ENCODE results near the gene NAB2.
A peak's percentile ranks its signal among the peaks of the same experiment; 100 is the strongest.

NAB2 gene

GRCh38 chr12:57057067-57057751, 31.7 kb upstream of the NAB2 start:
- H3K18ac ChIP-seq (ENCODE audit: low read length): no peak overlapping the region
- H3K27ac ChIP-seq (ENCODE audit: low read depth, low read length): no peak overlapping the region

GRCh38 chr12:57058454-57058853, 30.5 kb upstream of the NAB2 start:
- Histone ChIP-seq H2BK5ac (ENCODE audit: low read length) (no peak overlapping the region), H3K4me2 (ENCODE audit: low read length) (no peak overlapping the region), H3K4me3 (ENCODE audit: low read length) (no peak overlapping the region), H3K27me3 (ENCODE audit: insufficient read depth, low read length, poor library complexity) (no peaks in the 10 kb centered on the region), H2BK15ac (replicated peaks; ENCODE audit: low read depth) (no peak overlapping the region), H3K9ac (ENCODE audit: low read length) (no peak overlapping the region), H4K5ac (ENCODE audit: low read length) (no peak overlapping the region), H3K27ac (ENCODE audit: low read depth, low read length) (no peak overlapping the region), H3K4ac (ENCODE audit: low read depth, low read length) (no peak overlapping the region), H3K36me3 (ENCODE audit: control insufficient read depth, insufficient read depth, low read length) (peaks cover 16% of the 10 kb centered on the region), H2AK5ac (ENCODE audit: low read length) (no peak overlapping the region), H3K79me2 (ENCODE audit: control insufficient read depth, insufficient read depth, low read length) (no peaks in the 10 kb centered on the region), H3K23ac (ENCODE audit: low read length) (no peak overlapping the region), H3K18ac (ENCODE audit: low read length) (no peak overlapping the region), H4K8ac (ENCODE audit: low read depth, low read length) (no peak overlapping the region), H2BK120ac (ENCODE audit: low read depth, low read length) (no peak overlapping the region), H3K56ac (ENCODE audit: low read length) (no peak overlapping the region), H3K79me1 (ENCODE audit: low read length) (no peaks in the 10 kb centered on the region), H3K4me1 (ENCODE audit: control insufficient read depth, low read depth, low read length) (no peaks in the 10 kb centered on the region)
- DNase-seq: no peak
- WGBS (ENCODE audit: extremely low coverage, insufficient coverage, low lambda C conversion rate): no CpG with 5 or more reads among the region's 1 CpG

More at GRCh38 chr12:57057067-57057751, 31.7 kb upstream of the NAB2 start:
- H2AK5ac ChIP-seq (ENCODE audit: low read length): no peak overlapping the region
- H2BK120ac ChIP-seq (ENCODE audit: low read depth, low read length): no peak overlapping the region
- no peak overlapping the region for H3K4me3 ChIP-seq (ENCODE audit: low read length)
- H2BK5ac ChIP-seq (ENCODE audit: low read length): no peak overlapping the region
- H3K4me2 ChIP-seq (ENCODE audit: low read length): no peak overlapping the region
- H2BK15ac ChIP-seq (replicated peaks; ENCODE audit: low read depth): no peak overlapping the region
- H3K79me2 ChIP-seq (ENCODE audit: control insufficient read depth, insufficient read depth, low read length): no peaks in the 10 kb centered on the region
- no peak overlapping the region for H4K8ac ChIP-seq (ENCODE audit: low read depth, low read length)
- no peak for DNase-seq
- H3K79me1 ChIP-seq (ENCODE audit: low read length): no peaks in the 10 kb centered on the region
- no CpG with 5 or more reads among the region's 6 CpGs for WGBS (ENCODE audit: extremely low coverage, insufficient coverage, low lambda C conversion rate)
- H3K4me1 ChIP-seq (ENCODE audit: control insufficient read depth, low read depth, low read length): no peaks in the 10 kb centered on the region
- peaks cover 14% of the 10 kb centered on the region for H3K36me3 ChIP-seq (ENCODE audit: control insufficient read depth, insufficient read depth, low read length)
- H4K5ac ChIP-seq (ENCODE audit: low read length): no peak overlapping the region
- H3K23ac ChIP-seq (ENCODE audit: low read length): no peak overlapping the region
- H3K9ac ChIP-seq (ENCODE audit: low read length): no peak overlapping the region
- no peak overlapping the region for H3K56ac ChIP-seq (ENCODE audit: low read length)
- H3K27me3 ChIP-seq (ENCODE audit: insufficient read depth, low read length, poor library complexity): no peaks in the 10 kb centered on the region
- no peak overlapping the region for H3K4ac ChIP-seq (ENCODE audit: low read depth, low read length)

GRCh38 chr12:57063991-57064685, 24.8 kb upstream of the NAB2 start:
- Histone ChIP-seq H3K4ac (ENCODE audit: low read depth, low read length) (no peak overlapping the region), H4K5ac (ENCODE audit: low read length) (no peak overlapping the region), H3K36me3 (ENCODE audit: control insufficient read depth, insufficient read depth, low read length) (peaks cover 11% of the 10 kb centered on the region)

GRCh38 chr12:57066245-57066644, 22.7 kb upstream of the NAB2 start:
- peaks cover 2% of the 10 kb centered on the region for H3K36me3 ChIP-seq (ENCODE audit: control insufficient read depth, insufficient read depth, low read length)
- no peak overlapping the region for H3K9ac ChIP-seq (ENCODE audit: low read length)
- no peak overlapping the region for H2BK5ac ChIP-seq (ENCODE audit: low read length)

More at GRCh38 chr12:57063991-57064685, 24.8 kb upstream of the NAB2 start:
- H2BK120ac ChIP-seq (ENCODE audit: low read depth, low read length): no peak overlapping the region
- no peak overlapping the region for H3K27ac ChIP-seq (ENCODE audit: low read depth, low read length)
- H3K79me1 ChIP-seq (ENCODE audit: low read length): no peaks in the 10 kb centered on the region
- H3K18ac ChIP-seq (ENCODE audit: low read length): no peak overlapping the region
- no peak overlapping the region for H3K56ac ChIP-seq (ENCODE audit: low read length)
- no peak overlapping the region for H2BK5ac ChIP-seq (ENCODE audit: low read length)
- no peak overlapping the region for H4K8ac ChIP-seq (ENCODE audit: low read depth, low read length)
- H3K4me1 ChIP-seq (ENCODE audit: control insufficient read depth, low read depth, low read length): no peaks in the 10 kb centered on the region
- no peak overlapping the region for H2BK15ac ChIP-seq (replicated peaks; ENCODE audit: low read depth)
- no peak overlapping the region for H3K9ac ChIP-seq (ENCODE audit: low read length)
- H3K4me3 ChIP-seq (ENCODE audit: low read length): no peak overlapping the region
- no peak overlapping the region for H3K4me2 ChIP-seq (ENCODE audit: low read length)
- no peak for DNase-seq
- H3K23ac ChIP-seq (ENCODE audit: low read length): no peak overlapping the region
- no peaks in the 10 kb centered on the region for H3K79me2 ChIP-seq (ENCODE audit: control insufficient read depth, insufficient read depth, low read length)
- H3K27me3 ChIP-seq (ENCODE audit: insufficient read depth, low read length, poor library complexity): no peaks in the 10 kb centered on the region
- WGBS (ENCODE audit: extremely low coverage, insufficient coverage, low lambda C conversion rate): no CpG with 5 or more reads among the region's 5 CpGs
- no peak overlapping the region for H2AK5ac ChIP-seq (ENCODE audit: low read length)

GRCh38 chr12:57069523-57069922, 19.4 kb upstream of the NAB2 start:
- no peak overlapping the region for H3K4me3 ChIP-seq (ENCODE audit: low read length)
- no peaks in the 10 kb centered on the region for H3K79me2 ChIP-seq (ENCODE audit: control insufficient read depth, insufficient read depth, low read length)
- H2BK15ac ChIP-seq (replicated peaks; ENCODE audit: low read depth): no peak overlapping the region
- H2AK5ac ChIP-seq (ENCODE audit: low read length): no peak overlapping the region
- H3K9ac ChIP-seq (ENCODE audit: low read length): no peak overlapping the region
- no peak overlapping the region for H3K4ac ChIP-seq (ENCODE audit: low read depth, low read length)
- no peaks in the 10 kb centered on the region for H3K36me3 ChIP-seq (ENCODE audit: control insufficient read depth, insufficient read depth, low read length)
- H2BK5ac ChIP-seq (ENCODE audit: low read length): no peak overlapping the region
- no peak overlapping the region for H4K5ac ChIP-seq (ENCODE audit: low read length)
- no peak overlapping the region for H3K23ac ChIP-seq (ENCODE audit: low read length)
- H3K27ac ChIP-seq (ENCODE audit: low read depth, low read length): no peak overlapping the region
- no peaks in the 10 kb centered on the region for H3K4me1 ChIP-seq (ENCODE audit: control insufficient read depth, low read depth, low read length)
- DNase-seq: peak; percentile 86
- H3K4me2 ChIP-seq (ENCODE audit: low read length): no peak overlapping the region
- no peaks in the 10 kb centered on the region for H3K79me1 ChIP-seq (ENCODE audit: low read length)
- no peak overlapping the region for H3K56ac ChIP-seq (ENCODE audit: low read length)
- WGBS (ENCODE audit: extremely low coverage, insufficient coverage, low lambda C conversion rate): no CpG with 5 or more reads among the region's 3 CpGs
- H3K18ac ChIP-seq (ENCODE audit: low read length): no peak overlapping the region
- no peak overlapping the region for H4K8ac ChIP-seq (ENCODE audit: low read depth, low read length)
- no peaks in the 10 kb centered on the region for H3K27me3 ChIP-seq (ENCODE audit: insufficient read depth, low read length, poor library complexity)
- H2BK120ac ChIP-seq (ENCODE audit: low read depth, low read length): no peak overlapping the region

More at GRCh38 chr12:57066245-57066644, 22.7 kb upstream of the NAB2 start:
- H3K4ac ChIP-seq (ENCODE audit: low read depth, low read length): no peak overlapping the region
- no peak overlapping the region for H3K23ac ChIP-seq (ENCODE audit: low read length)
- H3K4me2 ChIP-seq (ENCODE audit: low read length): no peak overlapping the region
- no peak overlapping the region for H2BK120ac ChIP-seq (ENCODE audit: low read depth, low read length)
- no peaks in the 10 kb centered on the region for H3K27me3 ChIP-seq (ENCODE audit: insufficient read depth, low read length, poor library complexity)
- DNase-seq: no peak
- H3K56ac ChIP-seq (ENCODE audit: low read length): no peak overlapping the region
- no peaks in the 10 kb centered on the region for H3K79me1 ChIP-seq (ENCODE audit: low read length)
- H4K8ac ChIP-seq (ENCODE audit: low read depth, low read length): no peak overlapping the region
- H3K27ac ChIP-seq (ENCODE audit: low read depth, low read length): no peak overlapping the region
- no peaks in the 10 kb centered on the region for H3K4me1 ChIP-seq (ENCODE audit: control insufficient read depth, low read depth, low read length)
- H2AK5ac ChIP-seq (ENCODE audit: low read length): no peak overlapping the region
- no peak overlapping the region for H3K4me3 ChIP-seq (ENCODE audit: low read length)
- H4K5ac ChIP-seq (ENCODE audit: low read length): no peak overlapping the region
- H3K18ac ChIP-seq (ENCODE audit: low read length): no peak overlapping the region
- H3K79me2 ChIP-seq (ENCODE audit: control insufficient read depth, insufficient read depth, low read length): no peaks in the 10 kb centered on the region
- no CpG with 5 or more reads among the region's 2 CpGs for WGBS (ENCODE audit: extremely low coverage, insufficient coverage, low lambda C conversion rate)
- H2BK15ac ChIP-seq (replicated peaks; ENCODE audit: low read depth): no peak overlapping the region
